Caco-2 (cell line): ENCODE results near the gene ATCAY. TPM values are rescaled to one million over a fixed set of nuclear protein-coding genes. Genes with fewer than 3 reads are reported as not detected.

Experiments
- BruUV-seq: library from RNA; stranded (reverse); fragments of 400-500 nt; replicated peaks from 2 replicates; lab custom pipeline; 2021; lab: Mats Ljungman, UMichigan
- CTCF ChIA-PET: fragments of 300-600 bp; sonication (Branson Sonifier 250); formaldehyde crosslinking; loops from one replicate; lab custom pipeline; 2022; ENCODE audit warnings: antibody characterized with exemption; lab: Charles Lee
- POLR2A ChIA-PET: fragments of 300-600 bp; sonication (Branson Sonifier 250); formaldehyde crosslinking; loops from one replicate; lab custom pipeline; 2022; ENCODE audit warnings: antibody characterized with exemption; lab: Charles Lee
- DNase-seq, 2 experiments: peaks; one replicate each; pipeline versions ENCODE4 v3.0.0 to v3.0.0-alpha.2; 2020 to 2022
- H3K27me3 ChIP-seq: replicated peaks from 2 replicates; pipeline ENCODE4 v1.6.0; 2011; ENCODE audit warnings: low read length; ENCODE audit not compliant: control insufficient read depth, insufficient read depth
- H3K36me3 ChIP-seq: 2 replicates; pipeline ENCODE4 v1.5.1; 2011; ENCODE audit warnings: low read length; ENCODE audit not compliant: control insufficient read depth, insufficient read depth
- H3K4me1 ChIP-seq: fragments of 250-450 bp; sonication (Bioruptor Pico); 2 replicates; pipeline ENCODE4 v1.5.1; 2020; ENCODE audit warnings: mild to moderate bottlenecking
- H3K4me3 ChIP-seq: 2 replicates; pipeline ENCODE4 v1.5.1; 2011; ENCODE audit warnings: low read depth, mild to moderate bottlenecking, control low read depth, low read length
- H3K9me3 ChIP-seq: fragments of 250-450 bp; sonication (Bioruptor Pico); 2 replicates; pipeline ENCODE4 v1.5.1; 2020; ENCODE audit warnings: mild to moderate bottlenecking, moderate library complexity
- H3K27ac Mint-ChIP-seq: one replicate; pipeline ENCODE4 v1.8.0; 2022; ENCODE audit warnings: mixed read lengths; ENCODE audit not compliant: unreplicated experiment
- H3K27me3 Mint-ChIP-seq: one replicate; pipeline ENCODE4 v1.8.0; 2022; ENCODE audit warnings: mixed read lengths; ENCODE audit not compliant: insufficient read depth, unreplicated experiment
- H3K36me3 Mint-ChIP-seq: one replicate; pipeline ENCODE4 v1.8.0; 2022; ENCODE audit warnings: mild to moderate bottlenecking, mixed read lengths; ENCODE audit not compliant: insufficient read depth, unreplicated experiment
- H3K4me1 Mint-ChIP-seq: one replicate; pipeline ENCODE4 v1.8.0; 2022; ENCODE audit warnings: low read depth, mixed read lengths; ENCODE audit not compliant: unreplicated experiment
- H3K4me3 Mint-ChIP-seq: one replicate; pipeline ENCODE4 v1.8.0; 2022; ENCODE audit warnings: mild to moderate bottlenecking, moderate library complexity, mixed read lengths; ENCODE audit not compliant: unreplicated experiment
- H3K9me3 Mint-ChIP-seq: one replicate; pipeline ENCODE4 v1.8.0; 2022; ENCODE audit warnings: mixed read lengths; ENCODE audit not compliant: unreplicated experiment
- intact Hi-C: fragments of 100-400 bp; cut with micrococcal nuclease; formaldehyde crosslinking; loops from one replicate; pipeline ENCODE4 v1.10.0; 2022; ENCODE audit not compliant: unreplicated experiment
- total RNA-seq: library from RNA; stranded (reverse); gene quantifications from 2 replicates; pipeline ENCODE4 v1.2.3, GENCODE V29; 2022
- TF ChIP-seq, protein P1 (sequence below), 2 experiments: fragments of 200-600 bp in 1 of 2; IDR thresholded peaks; 1 replicate in 1 of 2; 2 replicates in 1 of 2; pipeline versions ENCODE4 v1.5.1 to v1.8.0; 2011 to 2022; ENCODE audit warnings: antibody characterized with exemption in 1 of 2, control low read depth in 1 of 2, inconsistent platforms in 1 of 2, low read depth in 1 of 2, low read length in 1 of 2, mild to moderate bottlenecking in 1 of 2, moderate library complexity in 1 of 2; ENCODE audit not compliant: insufficient read depth in 1 of 2, severe bottlenecking in 1 of 2, unreplicated experiment in 1 of 2

Gene ATCAY
- total RNA-seq, 1 experiment from 2014 or later: not detected

DNA sequence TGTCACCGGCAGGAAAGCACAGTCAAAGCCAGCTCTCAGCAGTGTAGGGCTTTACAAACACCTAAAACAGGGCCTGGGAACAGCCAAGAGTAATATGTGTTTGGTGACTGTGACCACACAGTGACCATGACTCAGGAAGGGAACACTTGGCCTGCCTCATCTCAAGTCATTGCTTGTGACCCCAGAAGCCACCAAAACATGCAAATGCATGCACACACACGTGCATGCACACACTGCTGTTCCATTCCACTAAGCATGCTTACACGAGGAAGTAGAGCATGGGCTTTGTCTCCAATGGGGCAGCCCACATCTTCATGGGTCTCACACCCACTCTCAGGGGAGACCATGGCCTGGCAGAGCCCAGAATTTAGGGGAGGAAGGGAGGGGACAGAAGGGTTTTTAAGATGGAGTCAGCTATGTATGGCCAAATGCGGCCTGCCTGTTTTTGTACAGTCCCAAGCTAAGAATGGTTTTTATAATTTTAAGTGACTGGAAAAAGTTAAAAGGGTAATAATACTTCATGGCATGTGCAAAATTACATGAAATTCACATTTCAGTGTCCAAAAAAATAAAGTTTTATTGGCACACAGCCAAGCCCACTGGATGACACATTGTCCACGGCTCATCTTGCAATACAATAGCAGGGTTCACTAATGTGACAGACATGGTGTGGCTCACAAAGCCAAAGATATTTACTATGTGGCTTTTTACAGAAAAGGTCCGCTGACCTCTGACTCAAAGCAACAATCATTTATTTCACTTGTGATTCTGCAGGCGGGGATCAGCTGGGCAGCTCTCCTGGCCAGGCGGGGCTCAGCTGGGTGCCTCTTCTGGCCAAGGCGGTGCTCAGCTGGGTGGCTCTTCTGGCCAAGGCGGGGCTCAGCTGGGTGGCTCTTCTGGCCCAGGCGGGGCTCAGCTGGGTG is 29.0 kb upstream of the ATCAY start:
- no peaks in the 10 kb centered on the region for H3K4me1 ChIP-seq
- POLR2A ChIA-PET: no interaction called here
- CTCF ChIA-PET: no interaction called here
- Mint-ChIP-seq H3K27me3 (no peaks in the 10 kb centered on the region), H3K9me3 (peaks cover 11% of the 10 kb centered on the region), H3K36me3 (peaks cover 9% of the 10 kb centered on the region), H3K27ac (no peak overlapping the region), H3K4me1 (no peaks in the 10 kb centered on the region), H3K4me3 (no peak overlapping the region)
- no peak for DNase-seq
- H3K36me3 ChIP-seq: no peaks in the 10 kb centered on the region
- H3K27me3 ChIP-seq: no peaks in the 10 kb centered on the region
- no peak overlapping the region for H3K4me3 ChIP-seq
- peaks cover 4% of the 10 kb centered on the region for H3K9me3 ChIP-seq
- intact Hi-C loops: no loop called here
- TF ChIP-seq, protein P1, sequence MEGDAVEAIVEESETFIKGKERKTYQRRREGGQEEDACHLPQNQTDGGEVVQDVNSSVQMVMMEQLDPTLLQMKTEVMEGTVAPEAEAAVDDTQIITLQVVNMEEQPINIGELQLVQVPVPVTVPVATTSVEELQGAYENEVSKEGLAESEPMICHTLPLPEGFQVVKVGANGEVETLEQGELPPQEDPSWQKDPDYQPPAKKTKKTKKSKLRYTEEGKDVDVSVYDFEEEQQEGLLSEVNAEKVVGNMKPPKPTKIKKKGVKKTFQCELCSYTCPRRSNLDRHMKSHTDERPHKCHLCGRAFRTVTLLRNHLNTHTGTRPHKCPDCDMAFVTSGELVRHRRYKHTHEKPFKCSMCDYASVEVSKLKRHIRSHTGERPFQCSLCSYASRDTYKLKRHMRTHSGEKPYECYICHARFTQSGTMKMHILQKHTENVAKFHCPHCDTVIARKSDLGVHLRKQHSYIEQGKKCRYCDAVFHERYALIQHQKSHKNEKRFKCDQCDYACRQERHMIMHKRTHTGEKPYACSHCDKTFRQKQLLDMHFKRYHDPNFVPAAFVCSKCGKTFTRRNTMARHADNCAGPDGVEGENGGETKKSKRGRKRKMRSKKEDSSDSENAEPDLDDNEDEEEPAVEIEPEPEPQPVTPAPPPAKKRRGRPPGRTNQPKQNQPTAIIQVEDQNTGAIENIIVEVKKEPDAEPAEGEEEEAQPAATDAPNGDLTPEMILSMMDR (IDR thresholded peaks at IDR 0.05; ENCODE audit: insufficient read depth in 1 of 2, low read depth in 1 of 2, low read length in 1 of 2, severe bottlenecking in 1 of 2, unreplicated experiment in 1 of 2): no peak
- no TSS peak for BruUV-seq

DNA sequence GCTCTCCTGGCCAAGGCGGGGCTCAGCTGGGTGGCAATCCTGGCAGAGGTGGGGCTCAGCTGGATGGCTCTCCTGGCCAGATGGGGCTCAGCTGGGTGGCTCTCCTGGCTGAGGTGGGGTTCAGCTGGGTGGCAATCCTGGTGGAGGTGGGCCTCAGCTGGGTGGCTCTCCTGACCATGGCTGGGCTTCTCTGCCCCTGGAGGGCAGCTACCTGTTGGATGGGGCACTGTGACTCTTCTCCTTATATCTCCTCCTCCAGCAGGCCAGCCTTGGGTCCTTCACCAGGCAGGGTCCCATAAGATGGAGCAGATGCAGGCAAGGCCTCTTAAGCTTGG is 28.3 kb upstream of the ATCAY start:
- intact Hi-C loops: no loop called here
- Mint-ChIP-seq H3K36me3 (peaks cover 9% of the 10 kb centered on the region), H3K4me3 (no peak overlapping the region), H3K27ac (no peak overlapping the region), H3K27me3 (no peaks in the 10 kb centered on the region), H3K4me1 (no peaks in the 10 kb centered on the region), H3K9me3 (peaks cover 11% of the 10 kb centered on the region)
- Histone ChIP-seq H3K27me3 (no peaks in the 10 kb centered on the region), H3K4me1 (no peaks in the 10 kb centered on the region), H3K36me3 (no peaks in the 10 kb centered on the region), H3K9me3 (peaks cover 4% of the 10 kb centered on the region), H3K4me3 (no peak overlapping the region)
- ChIA-PET POLR2A (no interaction called here), CTCF (no interaction called here)
- TF ChIP-seq, protein P1 (IDR thresholded peaks at IDR 0.05; ENCODE audit: insufficient read depth in 1 of 2, low read depth in 1 of 2, low read length in 1 of 2, severe bottlenecking in 1 of 2, unreplicated experiment in 1 of 2): no peak
- BruUV-seq: no TSS peak
- DNase-seq: no peak

DNA sequence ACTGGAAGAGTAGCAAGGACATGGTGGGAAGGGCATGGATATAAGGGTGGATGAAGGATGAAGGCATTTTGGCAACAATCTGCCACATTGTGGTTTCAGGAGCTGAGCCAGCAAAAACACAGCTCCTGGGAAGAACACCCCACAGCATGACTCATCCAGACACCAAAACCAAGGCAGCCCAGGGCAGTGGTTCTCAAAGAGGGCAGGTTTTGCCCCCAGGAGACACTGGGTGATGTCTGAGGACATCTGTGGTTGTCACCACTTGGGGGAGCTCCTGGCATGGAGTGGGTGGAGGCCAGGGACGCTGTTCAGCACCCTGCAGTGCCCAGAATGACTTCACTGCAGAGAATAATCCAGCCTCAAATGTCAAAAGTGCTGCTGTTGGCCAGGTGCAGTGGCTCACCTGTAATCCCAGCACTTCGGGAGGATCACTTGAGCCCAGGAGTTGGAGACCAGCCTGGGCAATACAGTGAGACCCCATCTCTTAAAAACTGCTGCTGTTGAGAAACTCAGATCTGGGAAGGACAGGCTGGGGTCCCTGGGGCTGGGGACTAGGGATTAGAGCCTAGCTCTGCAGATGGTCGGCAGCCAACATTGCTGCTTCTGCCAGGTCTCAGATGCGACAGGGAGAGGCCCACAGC is 27.8 kb upstream of the ATCAY start:
- no peak overlapping the region for H3K4me3 ChIP-seq
- TF ChIP-seq, protein P1 (IDR thresholded peaks at IDR 0.05; ENCODE audit: insufficient read depth in 1 of 2, low read depth in 1 of 2, low read length in 1 of 2, severe bottlenecking in 1 of 2, unreplicated experiment in 1 of 2): no peak
- Mint-ChIP-seq H3K9me3 (peaks cover 11% of the 10 kb centered on the region), H3K36me3 (peaks cover 9% of the 10 kb centered on the region), H3K4me3 (no peak overlapping the region), H3K4me1 (no peaks in the 10 kb centered on the region), H3K27me3 (no peaks in the 10 kb centered on the region), H3K27ac (no peak overlapping the region)
- ChIA-PET POLR2A (no interaction called here), CTCF (no interaction called here)
- no peaks in the 10 kb centered on the region for H3K4me1 ChIP-seq
- no peak for DNase-seq
- BruUV-seq: no TSS peak
- H3K36me3 ChIP-seq: no peaks in the 10 kb centered on the region
- H3K27me3 ChIP-seq: no peaks in the 10 kb centered on the region
- peaks cover 4% of the 10 kb centered on the region for H3K9me3 ChIP-seq
- intact Hi-C loops: no loop called here
